Measurements from ENCODE around the gene UNC13C.

DNA sequence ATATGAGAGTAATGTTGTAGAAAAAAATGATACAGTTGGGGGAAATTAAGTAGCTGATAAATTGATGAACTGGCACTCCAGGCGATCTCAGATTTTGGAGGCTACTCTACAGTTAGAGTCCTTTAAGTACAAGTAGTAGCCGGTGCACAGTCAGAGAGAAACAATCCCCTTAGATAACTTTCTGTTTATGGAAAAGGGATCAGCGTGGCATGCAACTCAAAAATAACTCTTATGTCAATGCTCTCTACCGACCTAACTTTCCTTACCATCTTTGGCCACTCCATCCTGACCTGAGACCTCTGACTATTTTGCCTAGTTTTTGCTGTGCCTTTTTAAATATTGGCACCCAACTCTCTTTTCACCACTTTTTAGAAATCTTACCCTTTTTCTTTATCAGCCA, 299.6 kb downstream of the UNC13C start:
- TF ChIP-seq EZH2phosphoT487 (IDR thresholded peaks at IDR 0.05; ENCODE audit: insufficient read depth, low read depth): no peak
- TF ChIP-seq EZH2 (IDR thresholded peaks at IDR 0.05; ENCODE audit: insufficient read depth, poor library complexity, severe bottlenecking): no peak
